Measurements from ENCODE around the gene TEX50.
"Not testable (repeated sequence)": the region's sequence is repeated elsewhere in the genome, so short reads cannot be mapped to it uniquely, and the experiment has no call there.

Gene TEX50

DNA sequence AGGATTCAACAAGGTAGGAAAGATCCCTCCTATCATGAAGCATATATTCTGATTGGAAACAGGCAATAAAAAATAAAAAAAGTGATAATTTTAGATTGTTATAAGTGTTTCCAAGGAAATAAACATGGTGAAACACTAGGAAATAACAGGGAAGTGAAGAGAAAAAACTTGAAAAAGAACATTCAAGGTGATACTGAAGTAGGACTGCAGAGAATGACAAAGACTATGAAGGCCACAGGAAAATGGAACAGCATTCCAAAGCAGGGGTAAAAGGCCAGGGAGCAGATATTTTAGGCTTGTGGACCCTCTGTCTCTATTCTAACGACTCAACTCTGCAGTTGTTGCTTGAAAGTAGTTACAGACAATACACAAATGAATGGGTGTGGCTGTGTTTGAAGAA lies 26.6 kb downstream of the TEX50 start:
- DNase-seq (ENCODE audit: low read depth, low spot score), result no peak

GRCh38 chr1:173663159-173663558 lies 28.0 kb downstream of the TEX50 start:
- DNase-seq (ENCODE audit: low read depth, low spot score), result no peak

GRCh38 chr1:173666646-173667045 lies 31.5 kb downstream of the TEX50 start:
- DNase-seq (ENCODE audit: low read depth, low spot score), result no peak

- no peak for DNase-seq (ENCODE audit: low read depth, low spot score)
Observed at GRCh38 chr1:173669491-173669941, 34.4 kb downstream of the TEX50 start, which contains the start of gene ANKRD45. Gene ANKRD45 (minus strand): TSS chr1:173669851. CDS start chr1:173659418, 10,433 bp downstream.

DNA sequence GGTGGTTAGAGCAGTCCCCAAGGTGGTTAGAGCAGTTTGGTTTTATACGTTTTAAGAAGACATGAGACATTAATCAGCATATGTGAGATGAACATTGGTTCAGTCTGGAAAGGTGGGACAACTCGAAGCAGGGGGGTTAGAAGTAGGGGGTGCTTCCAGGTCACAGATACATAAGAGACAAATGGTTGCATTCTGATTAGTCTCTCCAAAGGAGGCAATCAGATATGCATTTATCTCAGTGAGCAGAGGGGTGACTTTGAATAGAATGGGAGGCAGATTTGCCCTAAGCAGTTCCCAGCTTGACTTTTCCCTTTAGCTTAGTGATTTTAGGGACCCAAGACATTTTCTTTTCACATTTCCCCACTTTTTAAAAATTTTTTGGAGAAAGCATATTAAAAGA lies 39.4 kb downstream of the TEX50 start:
- not testable (repeated sequence) for DNase-seq (ENCODE audit: low read depth, low spot score)

DNA sequence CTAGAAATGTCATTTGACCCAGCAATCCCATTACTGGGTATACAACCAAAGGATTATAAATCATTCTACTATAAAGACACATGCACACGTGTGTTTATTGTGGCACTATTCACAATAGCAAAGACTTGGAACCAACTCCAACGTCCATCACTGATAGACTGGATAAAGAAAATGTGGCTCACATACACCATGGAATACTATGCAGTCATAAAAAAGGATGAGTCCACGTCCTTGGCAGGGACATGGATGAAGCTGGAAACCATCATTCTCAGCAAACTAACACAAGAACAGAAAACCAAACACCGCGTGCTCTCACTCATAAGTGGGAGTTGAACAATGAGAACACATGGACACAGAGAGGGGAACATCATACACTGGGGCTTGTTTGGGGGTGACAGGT lies 45.0 kb downstream of the TEX50 start:
- DNase-seq (ENCODE audit: low read depth, low spot score), result not testable (repeated sequence)

- no peak for DNase-seq (ENCODE audit: low read depth, low spot score)
Observed at GRCh38 chr1:173682184-173682583, 47.0 kb downstream of the TEX50 start.

DNA sequence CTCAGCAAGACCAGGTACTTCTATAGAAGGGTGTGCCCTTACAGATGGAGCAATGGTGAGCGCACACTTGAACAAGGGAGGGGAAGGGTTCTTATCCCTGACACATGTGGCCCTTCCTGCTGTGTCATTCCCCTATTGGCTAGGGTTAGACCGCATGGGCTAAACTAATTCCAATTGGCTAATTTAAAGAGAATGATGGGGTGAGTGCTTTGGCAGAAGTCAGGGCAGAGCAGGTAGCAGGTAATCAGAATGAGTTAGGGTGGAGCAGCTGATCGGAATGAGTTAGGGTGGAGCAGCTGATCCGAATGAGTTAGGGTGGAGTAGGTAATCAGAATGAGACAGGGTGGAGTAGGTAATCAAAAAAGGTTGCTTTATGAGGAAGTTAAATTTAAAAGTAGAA lies 48.7 kb downstream of the TEX50 start:
- DNase-seq (ENCODE audit: low read depth, low spot score), result not testable (repeated sequence)

- DNase-seq (ENCODE audit: low read depth, low spot score), result not testable (repeated sequence)
Observed at GRCh38 chr1:173685121-173685520, 50.0 kb downstream of the TEX50 start.

Data from brain pericyte (primary cell).